NCI-H2107 treated with DMSO at 0.1 percent for 48 hours (cell line): ENCODE data around the gene SHISA8.
"Not testable (repeated sequence)": the region's sequence is repeated elsewhere in the genome, so short reads cannot be mapped to it uniquely, and the experiment has no call there.

Experiments
- DNase-seq: peaks from one replicate; lab custom pipeline; 2025; ENCODE audit not compliant: unreplicated experiment; lab: John Stamatoyannopoulos, UW

The SHISA8 gene

DNA sequence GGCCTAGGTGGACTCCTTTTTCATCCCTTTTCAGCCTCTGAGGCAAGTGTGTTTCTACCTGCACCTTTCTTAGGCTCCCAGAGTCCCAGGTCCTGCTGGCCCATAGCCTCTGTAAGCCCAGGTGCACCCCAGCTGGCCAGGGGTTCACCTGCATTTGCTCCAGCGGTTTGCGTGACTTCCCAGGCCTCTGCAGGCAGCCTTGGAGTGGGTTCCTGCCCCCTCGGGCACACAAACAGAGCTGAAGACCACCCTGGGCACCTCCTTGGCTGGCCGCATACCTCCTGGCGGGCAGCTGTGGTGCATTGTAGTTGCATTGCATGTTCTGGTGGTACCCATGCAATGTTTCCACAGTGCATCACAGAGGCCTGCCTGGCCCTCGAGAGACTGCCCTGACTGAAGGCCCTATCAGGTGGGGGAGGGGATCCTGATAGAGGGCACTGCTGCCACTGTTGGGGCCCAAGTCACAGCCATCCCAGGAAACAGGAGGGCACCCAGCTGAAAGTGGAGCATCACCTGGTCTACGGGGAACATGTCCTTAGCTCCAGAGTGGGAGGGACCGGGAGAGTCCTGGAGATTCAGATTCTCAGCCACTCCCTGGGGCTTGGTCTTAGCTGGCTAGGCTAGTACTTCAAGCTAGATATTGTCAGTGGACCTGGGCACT, 14.1 kb downstream of the SHISA8 start:
- DNase-seq, result no peak

DNA sequence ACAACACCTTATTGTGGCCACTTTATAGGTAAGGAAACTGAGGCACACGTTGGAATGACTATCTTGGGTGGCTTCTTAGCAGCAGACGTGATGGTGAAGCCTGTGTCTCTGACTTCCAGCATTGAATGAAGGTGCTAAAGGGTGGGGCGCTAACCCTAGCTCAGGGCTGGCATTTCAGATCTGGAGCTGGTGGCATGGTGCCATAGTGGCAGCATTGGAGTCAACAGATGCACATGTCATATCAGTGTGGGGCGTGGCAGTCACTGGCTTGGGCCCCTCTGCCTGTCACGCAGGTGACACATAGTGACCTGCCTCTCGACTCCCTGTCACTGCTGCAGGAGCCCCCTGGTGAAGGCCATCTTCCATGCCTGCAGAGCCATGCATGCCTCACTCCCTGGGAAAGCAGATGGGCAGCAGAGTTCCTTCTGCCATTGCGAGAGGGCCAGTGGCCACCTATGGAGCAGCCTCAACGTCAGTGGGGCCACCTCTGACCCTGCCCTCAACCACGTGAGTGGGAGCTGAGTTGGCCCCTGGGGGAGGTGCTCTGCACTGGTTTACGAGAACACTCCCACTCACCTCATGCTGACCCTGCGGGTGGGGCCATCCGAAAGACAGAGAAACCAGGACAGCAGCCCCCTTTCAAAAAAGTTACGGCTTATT, 14.8 kb downstream of the SHISA8 start:
- no peak for DNase-seq

- no peak for DNase-seq
These were observed 15.8 kb downstream of the SHISA8 start for GRCh38 chr22:41899110-41899509.

DNA sequence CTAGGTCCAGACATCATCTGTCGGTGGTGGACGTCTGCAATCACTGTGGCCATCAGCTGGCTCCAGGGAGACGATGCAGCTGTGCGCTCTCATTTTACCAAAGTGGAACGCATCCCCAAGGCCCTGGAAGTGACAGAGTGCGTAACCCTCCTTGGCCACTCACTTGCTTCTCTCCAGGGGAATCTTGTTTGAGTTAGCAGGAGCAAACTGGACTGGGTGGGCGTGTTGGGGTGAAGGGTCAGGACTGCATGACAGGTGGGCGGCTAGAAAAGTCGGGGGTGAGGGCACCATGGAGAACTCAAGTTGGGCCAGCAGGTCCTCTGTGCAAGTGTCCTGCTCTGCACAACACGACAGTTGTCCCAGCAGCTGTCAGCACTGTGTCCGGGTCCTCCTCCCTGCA, 16.2 kb downstream of the SHISA8 start:
- DNase-seq, result no peak

DNA sequence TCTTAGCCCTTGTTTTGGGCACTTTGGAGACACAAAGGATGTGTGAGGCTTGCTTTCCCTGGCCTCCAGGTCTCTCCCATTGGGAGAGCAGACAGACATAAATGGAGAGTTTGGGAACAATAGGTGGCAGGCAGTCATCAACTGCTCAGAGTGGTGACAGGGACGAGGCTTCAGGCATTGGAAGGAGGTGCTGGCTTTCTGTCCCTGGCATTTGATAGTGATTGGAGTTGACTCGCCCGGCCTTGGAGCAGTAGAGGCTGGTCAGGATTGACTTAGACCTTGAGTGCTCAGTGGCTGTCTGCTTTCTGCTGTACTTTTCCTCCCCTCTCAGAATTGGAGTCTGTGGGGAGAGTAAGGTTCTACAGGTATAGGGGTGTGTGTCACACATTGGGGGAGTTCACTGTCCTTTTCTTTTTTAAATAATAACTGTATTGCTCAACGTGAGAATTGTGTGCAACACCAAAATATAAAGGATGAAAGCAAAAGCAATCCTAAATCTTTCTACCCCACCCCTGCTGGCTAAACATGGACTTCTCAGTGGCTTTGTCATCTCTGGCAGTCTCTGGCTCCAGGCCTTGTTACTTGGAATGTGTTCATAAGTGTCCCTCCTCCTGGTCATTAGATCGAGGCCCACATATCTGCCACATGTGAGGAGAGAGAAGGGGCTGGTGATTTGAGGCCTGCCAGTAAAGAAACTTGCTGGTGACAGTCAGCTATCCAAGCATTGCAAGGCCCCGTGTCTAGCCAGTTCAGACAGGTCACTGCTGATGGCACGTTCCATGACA, 21.1 kb downstream of the SHISA8 start:
- DNase-seq, result no peak

DNA sequence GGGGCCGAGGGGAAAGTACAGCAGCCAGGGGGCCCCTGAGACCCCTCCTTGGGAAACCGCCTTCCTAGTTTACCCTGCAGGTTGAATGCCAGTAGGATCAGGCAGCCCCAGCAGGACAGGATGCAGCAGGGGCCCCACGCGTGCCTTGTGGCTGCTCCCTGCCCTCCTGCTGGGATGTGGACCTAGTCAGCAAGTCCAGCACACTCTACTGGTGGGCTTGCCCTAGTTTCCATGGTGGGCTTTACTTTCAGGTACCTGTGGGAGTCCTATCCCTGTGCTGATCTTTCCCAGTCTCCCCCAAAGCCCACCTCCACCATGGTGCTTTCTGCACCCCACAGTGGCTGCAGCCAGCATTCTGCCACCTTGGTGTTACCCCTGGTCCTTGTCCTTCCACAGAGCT, 22.2 kb downstream of the SHISA8 start:
- DNase-seq, result no peak

GRCh38 chr22:41891407-41891806, 23.5 kb downstream of the SHISA8 start:
- no peak for DNase-seq

GRCh38 chr22:41888627-41889200, 26.2 kb downstream of the SHISA8 start:
- DNase-seq, result no peak

DNA sequence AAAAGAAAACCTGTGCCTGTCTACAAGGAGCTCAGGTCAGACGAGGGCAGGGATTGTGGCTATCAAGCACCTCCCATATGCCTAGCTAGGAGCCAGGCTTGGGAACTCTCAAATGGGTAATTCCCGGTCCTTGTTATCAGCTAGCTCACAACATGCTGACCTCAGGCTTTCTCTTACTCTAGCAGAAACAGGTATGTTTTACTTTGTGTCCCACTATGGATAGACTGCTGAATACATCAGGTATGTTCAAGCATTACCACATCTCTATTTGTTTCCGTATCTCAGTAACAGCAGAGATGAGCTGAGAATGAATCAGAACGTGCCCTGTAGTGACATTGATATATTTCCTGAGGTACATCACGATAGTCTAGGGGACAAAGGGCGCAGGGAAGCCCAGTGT, 29.4 kb downstream of the SHISA8 start:
- DNase-seq, result no peak

GRCh38 chr22:41885116-41885515, 29.8 kb downstream of the SHISA8 start:
- no peak for DNase-seq

DNA sequence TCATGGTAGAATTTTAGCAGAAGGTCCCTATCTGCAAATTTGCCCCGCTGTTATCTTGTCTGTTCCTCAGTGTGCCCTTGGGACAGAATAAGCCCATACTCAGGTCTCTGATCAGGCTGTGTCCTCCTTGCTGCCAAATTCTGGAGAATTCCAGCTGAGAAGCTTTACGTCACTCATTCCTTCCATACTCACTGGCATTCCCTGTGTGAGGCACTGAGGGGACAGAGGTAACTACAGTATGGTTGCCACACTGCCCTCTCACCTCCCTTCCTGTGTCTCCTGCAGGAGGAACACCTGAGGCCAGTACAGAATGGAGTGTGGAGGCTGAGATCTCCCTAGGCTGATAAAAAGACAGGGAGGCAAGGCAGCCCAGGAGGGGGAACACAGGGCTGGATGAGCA, 31.5 kb downstream of the SHISA8 start:
- no peak for DNase-seq

DNA sequence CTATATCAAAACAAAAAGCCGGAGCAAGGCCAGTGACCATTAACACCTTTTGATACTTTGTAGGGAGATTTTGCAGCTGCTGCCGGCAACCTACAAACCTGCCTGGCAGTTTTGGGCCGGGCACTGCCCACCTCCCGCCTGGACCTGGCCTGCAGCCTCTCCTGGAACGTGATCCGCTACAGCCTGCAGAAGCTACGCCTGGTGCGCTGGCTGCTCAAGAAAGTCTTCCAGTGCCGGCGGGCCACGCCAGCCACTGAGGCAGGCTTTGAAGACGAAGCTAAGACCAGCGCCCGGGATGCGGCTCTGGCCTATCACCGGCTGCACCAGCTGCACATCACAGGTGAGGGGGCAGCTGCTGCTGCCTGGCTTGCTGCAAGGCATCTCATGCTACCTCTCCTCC, 34.2 kb downstream of the SHISA8 start:
- no peak for DNase-seq

- DNase-seq, result no peak
These were observed 38.2 kb downstream of the SHISA8 start for GRCh38 chr22:41876675-41877074.

DNA sequence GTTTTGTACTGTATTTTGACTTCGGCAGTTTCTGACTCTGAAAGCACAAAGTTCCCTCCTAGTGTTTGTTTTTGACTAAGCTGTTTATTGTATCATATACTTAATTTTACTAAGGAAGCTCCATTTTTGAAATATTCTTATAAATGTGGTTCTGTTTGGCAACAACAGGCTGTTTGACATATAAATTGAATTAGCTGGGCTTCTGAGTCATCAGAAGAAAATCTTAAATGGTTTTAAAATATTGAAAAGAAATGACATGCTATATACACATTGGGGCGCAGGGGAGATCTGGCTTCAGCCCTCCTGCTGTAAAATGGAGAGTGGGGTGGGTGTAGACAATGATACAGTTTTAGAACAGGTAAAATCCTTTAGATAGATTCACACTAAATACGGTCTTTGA, 38.6 kb downstream of the SHISA8 start:
- DNase-seq, result no peak

GRCh38 chr22:41875531-41876270, 39.2 kb downstream of the SHISA8 start:
- DNase-seq, result no peak

GRCh38 chr22:41874090-41874489, 40.8 kb downstream of the SHISA8 start:
- DNase-seq, result no peak

- DNase-seq, result no peak
These were observed 41.5 kb downstream of the SHISA8 start for GRCh38 chr22:41873391-41873790.

DNA sequence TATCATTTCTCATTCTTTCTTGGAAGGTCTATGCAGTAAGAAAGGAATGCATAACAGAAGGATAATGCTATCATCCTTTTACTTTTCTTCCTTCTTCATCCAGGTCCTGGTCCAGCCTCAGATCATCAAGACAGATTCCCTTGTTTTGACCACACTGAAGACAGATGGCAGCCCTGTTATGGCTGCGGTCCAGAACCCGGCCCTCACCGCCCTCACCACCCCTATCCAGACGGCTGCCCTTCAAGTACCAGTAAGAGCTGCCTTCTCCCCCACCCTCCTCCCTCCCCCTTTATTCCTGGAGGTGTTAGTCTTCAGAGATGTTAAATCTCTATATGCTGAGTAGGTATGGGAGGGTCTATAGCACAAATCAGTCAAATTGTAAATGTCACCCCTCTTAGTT, 44.1 kb downstream of the SHISA8 start:
- no peak for DNase-seq

- DNase-seq, result not testable (repeated sequence)
These were observed 44.8 kb downstream of the SHISA8 start for GRCh38 chr22:41870081-41870480.

DNA sequence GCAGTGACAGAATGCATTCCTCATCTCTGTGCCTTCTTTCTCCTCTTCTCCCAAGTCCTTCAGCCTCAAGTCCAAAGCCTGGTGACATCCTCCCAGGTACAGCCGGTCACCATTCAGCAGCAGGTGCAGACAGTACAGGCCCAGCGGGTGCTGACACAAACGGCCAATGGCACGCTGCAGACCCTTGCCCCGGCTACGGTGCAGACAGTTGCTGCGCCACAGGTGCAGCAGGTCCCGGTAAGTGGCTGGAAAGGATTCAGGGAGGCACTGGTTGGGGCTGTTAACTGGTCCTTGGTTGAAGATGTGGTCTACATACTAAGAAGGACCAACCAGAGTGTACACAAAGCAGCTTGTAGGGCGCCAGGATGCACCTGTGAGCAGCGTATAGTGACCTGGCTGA, 46.3 kb downstream of the SHISA8 start:
- DNase-seq, result no peak

DNA sequence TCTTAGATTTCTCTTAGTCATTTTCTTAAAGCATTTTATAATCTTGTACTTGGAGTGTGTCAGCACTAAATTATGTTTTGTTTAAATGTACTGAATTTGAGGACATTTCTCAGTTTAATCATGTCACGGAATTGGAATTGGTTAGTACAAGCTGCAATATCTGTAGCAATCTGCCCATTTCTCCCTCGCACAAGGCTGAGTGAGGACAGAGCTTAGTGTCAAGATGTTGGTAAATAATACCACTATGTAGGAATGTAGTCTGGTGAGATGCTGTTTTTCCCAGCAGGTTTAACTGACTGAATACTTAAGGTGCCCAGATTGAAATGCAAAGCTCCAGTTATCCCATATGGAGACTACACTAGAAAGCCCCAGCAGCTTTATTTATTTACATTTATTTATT, 51.4 kb downstream of the SHISA8 start:
- no peak for DNase-seq
